Panc1 (cell line): Measurements from ENCODE around the gene FRMPD4. TPM values are rescaled to one million over a fixed set of nuclear protein-coding genes. Genes with fewer than 3 reads are reported as not detected.

Source experiments
- ATAC-seq: fragments of 200-7000 bp; cut with Tn5 transposase; 2 replicates; pipeline ENCODE4 v1.9.1; 2020; ENCODE audit warnings: mild to moderate bottlenecking, moderate library complexity
- BruUV-seq: library from RNA; stranded (reverse); fragments of 400-500 nt; replicated peaks from 2 replicates; lab custom pipeline; 2021; lab: Mats Ljungman, UMichigan
- CTCF ChIA-PET: fragments of 300-600 bp; sonication (Branson Sonifier 250); formaldehyde crosslinking; loops from one replicate; lab custom pipeline; 2022; ENCODE audit warnings: antibody characterized with exemption; lab: Charles Lee
- POLR2A ChIA-PET: fragments of 300-600 bp; sonication (Branson Sonifier 250); formaldehyde crosslinking; loops from one replicate; lab custom pipeline; 2022; ENCODE audit warnings: antibody characterized with exemption; lab: Charles Lee
- DNase-seq: peaks from one replicate; pipeline ENCODE4 v3.0.0-alpha.2; 2010; ENCODE audit warnings: low read depth, low spot score
- H3K27ac ChIP-seq: 2 replicates; pipeline ENCODE4 v1.5.1; 2011; ENCODE audit warnings: mild to moderate bottlenecking, low read length, inconsistent platforms
- H3K27me3 ChIP-seq: fragments of 200-500 bp; sonication (Bioruptor generic); 2 replicates; pipeline ENCODE4 v1.6.0; 2014; ENCODE audit warnings: low read length, inconsistent platforms; ENCODE audit not compliant: control insufficient read depth, insufficient read depth
- H3K36me3 ChIP-seq: fragments of 200-500 bp; sonication (Bioruptor generic); 2 replicates; pipeline ENCODE4 v1.5.1; 2014; ENCODE audit warnings: inconsistent platforms, mild to moderate bottlenecking, low read length, moderate library complexity; ENCODE audit not compliant: control insufficient read depth, insufficient read depth
- H3K4me1 ChIP-seq: 2 replicates; pipeline ENCODE4 v1.5.1; 2011; ENCODE audit warnings: inconsistent platforms, mild to moderate bottlenecking, low read length, moderate library complexity; ENCODE audit not compliant: control insufficient read depth, insufficient read depth
- H3K4me3 ChIP-seq, 2 experiments: 2 replicates each; pipeline ENCODE4 v1.5.1; 2011 to 2012; ENCODE audit warnings: low read depth in 2 of 2, low read length in 2 of 2, mild to moderate bottlenecking in 2 of 2, inconsistent platforms in 1 of 2, moderate library complexity in 1 of 2
- H3K9me3 ChIP-seq: fragments of 200-500 bp; sonication (Bioruptor generic); 2 replicates; pipeline ENCODE4 v1.5.1; 2014; ENCODE audit warnings: low read depth, mild to moderate bottlenecking, inconsistent platforms, low read length, moderate library complexity; ENCODE audit not compliant: control insufficient read depth, insufficient read depth
- CTCF ChIP-seq: fragments of 450-650 bp; IDR thresholded peaks from 2 replicates; pipeline ENCODE4 v1.5.1; 2017; ENCODE audit warnings: mild to moderate bottlenecking
- POLR2AphosphoS5 ChIP-seq: IDR thresholded peaks from 2 replicates; pipeline ENCODE4 v1.6.1; 2012; ENCODE audit warnings: mild to moderate bottlenecking, low read depth, low read length, moderate library complexity
- SIN3A ChIP-seq: IDR thresholded peaks from 2 replicates; pipeline ENCODE4 v1.6.1; 2012; ENCODE audit warnings: low read depth, mild to moderate bottlenecking, low read length, moderate library complexity, borderline replicate concordance; ENCODE audit not compliant: insufficient read depth
- TCF7L2 ChIP-seq: IDR thresholded peaks from 2 replicates; pipeline ENCODE4 v1.6.1; 2011; ENCODE audit warnings: mild to moderate bottlenecking, low read depth, low read length, inconsistent platforms
- in situ Hi-C: cut with HindIII; loops from 2 replicates; pipeline ENCODE4 v1.10.0; 2016; ENCODE audit warnings: low sequenced_read_pairs, low pct_unique_long_range_greater_than_20kb
- intact Hi-C: fragments of 100-400 bp; cut with micrococcal nuclease; formaldehyde crosslinking; loops from one replicate; pipeline ENCODE4 v1.10.0; 2022; ENCODE audit not compliant: unreplicated experiment
- total RNA-seq: library from RNA; stranded (reverse); gene quantifications from one replicate; pipeline ENCODE4 v1.2.1, GENCODE V29; 2021; ENCODE audit not compliant: unreplicated experiment
- TF ChIP-seq, protein P1 (sequence below), 2 experiments: IDR thresholded peaks; 2 replicates each; pipeline ENCODE4 v1.6.1; 2011 to 2012; ENCODE audit warnings: low read depth in 2 of 2, control low read depth in 1 of 2, low read length in 1 of 2, mild to moderate bottlenecking in 1 of 2, moderate library complexity in 1 of 2; ENCODE audit not compliant: insufficient read depth in 1 of 2

Gene FRMPD4
- total RNA-seq, 1 experiment from 2014 or later = not detected

DNA sequence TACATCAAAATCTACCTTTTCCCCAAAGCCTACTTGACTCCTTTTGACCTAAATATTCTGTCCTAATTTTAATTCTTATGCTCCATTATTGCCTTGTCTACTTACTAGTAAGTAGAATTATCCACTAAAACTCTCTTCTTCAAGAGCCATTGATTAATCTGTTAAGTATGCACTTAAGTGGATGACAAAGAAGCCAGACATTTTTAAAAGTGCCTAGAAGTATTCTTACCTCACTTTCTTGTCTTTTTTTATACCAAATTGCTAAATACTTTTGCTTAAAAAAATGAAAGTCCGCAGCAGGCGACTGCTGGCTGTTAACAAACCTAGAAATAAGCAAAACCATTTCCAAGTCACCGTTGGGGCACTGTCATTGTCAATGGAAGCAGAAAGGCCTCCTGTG, 20.1 kb upstream of the FRMPD4 start:
- POLR2A ChIA-PET = no interaction called here
- H3K27ac ChIP-seq = no peak overlapping the region
- TF ChIP-seq TCF7L2 (no peak), POLR2AphosphoS5 (no peak), SIN3A (no peak), CTCF (no peak)
- TF ChIP-seq, protein P1, sequence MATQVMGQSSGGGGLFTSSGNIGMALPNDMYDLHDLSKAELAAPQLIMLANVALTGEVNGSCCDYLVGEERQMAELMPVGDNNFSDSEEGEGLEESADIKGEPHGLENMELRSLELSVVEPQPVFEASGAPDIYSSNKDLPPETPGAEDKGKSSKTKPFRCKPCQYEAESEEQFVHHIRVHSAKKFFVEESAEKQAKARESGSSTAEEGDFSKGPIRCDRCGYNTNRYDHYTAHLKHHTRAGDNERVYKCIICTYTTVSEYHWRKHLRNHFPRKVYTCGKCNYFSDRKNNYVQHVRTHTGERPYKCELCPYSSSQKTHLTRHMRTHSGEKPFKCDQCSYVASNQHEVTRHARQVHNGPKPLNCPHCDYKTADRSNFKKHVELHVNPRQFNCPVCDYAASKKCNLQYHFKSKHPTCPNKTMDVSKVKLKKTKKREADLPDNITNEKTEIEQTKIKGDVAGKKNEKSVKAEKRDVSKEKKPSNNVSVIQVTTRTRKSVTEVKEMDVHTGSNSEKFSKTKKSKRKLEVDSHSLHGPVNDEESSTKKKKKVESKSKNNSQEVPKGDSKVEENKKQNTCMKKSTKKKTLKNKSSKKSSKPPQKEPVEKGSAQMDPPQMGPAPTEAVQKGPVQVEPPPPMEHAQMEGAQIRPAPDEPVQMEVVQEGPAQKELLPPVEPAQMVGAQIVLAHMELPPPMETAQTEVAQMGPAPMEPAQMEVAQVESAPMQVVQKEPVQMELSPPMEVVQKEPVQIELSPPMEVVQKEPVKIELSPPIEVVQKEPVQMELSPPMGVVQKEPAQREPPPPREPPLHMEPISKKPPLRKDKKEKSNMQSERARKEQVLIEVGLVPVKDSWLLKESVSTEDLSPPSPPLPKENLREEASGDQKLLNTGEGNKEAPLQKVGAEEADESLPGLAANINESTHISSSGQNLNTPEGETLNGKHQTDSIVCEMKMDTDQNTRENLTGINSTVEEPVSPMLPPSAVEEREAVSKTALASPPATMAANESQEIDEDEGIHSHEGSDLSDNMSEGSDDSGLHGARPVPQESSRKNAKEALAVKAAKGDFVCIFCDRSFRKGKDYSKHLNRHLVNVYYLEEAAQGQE (IDR thresholded peaks at IDR 0.05; ENCODE audit: insufficient read depth in 1 of 2, low read depth in 2 of 2, low read length in 1 of 2) = no peak
- H3K4me1 ChIP-seq = no peaks in the 10 kb centered on the region
- CTCF ChIA-PET = no interaction called here
- H3K9me3 ChIP-seq = no peaks in the 10 kb centered on the region
- DNase-seq (no peak), ATAC-seq (no peak)
- no TSS peak for BruUV-seq
- in situ Hi-C loops (no loop called here), intact Hi-C loops (no loop called here)
- no peaks in the 10 kb centered on the region for H3K27me3 ChIP-seq
- no peak overlapping the region for H3K4me3 ChIP-seq
- H3K36me3 ChIP-seq = no peaks in the 10 kb centered on the region

GRCh38 chrX:12128017-12128416, 10.3 kb upstream of the FRMPD4 start:
- Histone ChIP-seq H3K4me3 (no peak overlapping the region), H3K4me1 (no peaks in the 10 kb centered on the region), H3K27me3 (no peaks in the 10 kb centered on the region), H3K9me3 (no peaks in the 10 kb centered on the region), H3K27ac (no peak overlapping the region), H3K36me3 (no peaks in the 10 kb centered on the region)
- TF ChIP-seq CTCF = no peak
- TF ChIP-seq POLR2AphosphoS5 = no peak
- no peak for TF ChIP-seq TCF7L2
- TF ChIP-seq SIN3A = no peak
- TF ChIP-seq, protein P1 (IDR thresholded peaks at IDR 0.05; ENCODE audit: insufficient read depth in 1 of 2, low read depth in 2 of 2, low read length in 1 of 2) = no peak
- CTCF ChIA-PET = no interaction called here
- ATAC-seq = no peak
- POLR2A ChIA-PET = no interaction called here
- intact Hi-C loops (no loop called here), in situ Hi-C loops (no loop called here)
- no peak for DNase-seq
- no TSS peak for BruUV-seq
